B cell (primary cell): ENCODE data around the gene GEMIN5. TPM values are rescaled to one million over a fixed set of nuclear protein-coding genes. Genes with fewer than 3 reads are reported as not detected.
A peak's percentile ranks its signal among the peaks of the same experiment; 100 is the strongest.

ENCODE experiments used
- ATAC-seq: fragments of 200-7000 bp; cut with Tn5 transposase; one replicate; pipeline ENCODE4 v1.10.0; 2021; ENCODE audit warnings: low read depth, mild to moderate bottlenecking, moderate number of reproducible peaks, moderate library complexity
- CTCF ChIA-PET: fragments of 350-600 bp; sonication (Branson Sonifier 250); formaldehyde crosslinking; loops from one replicate; lab custom pipeline; 2021; ENCODE audit warnings: antibody characterized with exemption, inconsistent platforms; lab: Charles Lee
- POLR2A ChIA-PET: fragments of 350-600 bp; sonication (Branson Sonifier 250); formaldehyde crosslinking; loops from one replicate; lab custom pipeline; 2021; ENCODE audit warnings: antibody characterized with exemption; lab: Charles Lee
- DNase-seq: peaks from one replicate; pipeline ENCODE4 v3.0.0; 2013
- H2AFZ ChIP-seq: 2 replicates; pipeline ENCODE4 v1.6.1; 2012; ENCODE audit warnings: mild to moderate bottlenecking, low read depth, low read length; ENCODE audit not compliant: insufficient read depth, poor library complexity, severe bottlenecking
- H3K27ac ChIP-seq, 2 donors: 1 replicate in 1 of 2; 2 replicates in 1 of 2; pipeline ENCODE4 v1.5.1; 2012 to 2013; ENCODE audit warnings: low read length in 2 of 2, mild to moderate bottlenecking in 2 of 2, moderate library complexity in 1 of 2
- H3K27me3 ChIP-seq, 4 experiments: fragments of 200-600 bp in 1 of 4; sonication (generic) in 1 of 4; replicated peaks in 1 of 4; 1 replicate in 2 of 4; 2 replicates in 2 of 4; pipeline versions ENCODE4 v1.6.1 to v1.7.0; 2013 to 2016; ENCODE audit warnings: low read length in 3 of 4, mild to moderate bottlenecking in 2 of 4, mixed read lengths in 1 of 4, moderate library complexity in 1 of 4; ENCODE audit not compliant: insufficient read depth in 4 of 4, control insufficient read depth in 3 of 4; ENCODE audit errors: control extremely low read depth in 1 of 4
- H3K36me3 ChIP-seq, 2 experiments: replicated peaks in 1 of 2; 1 replicate in 1 of 2; 2 replicates in 1 of 2; pipeline versions ENCODE4 v1.6.1 to v1.7.1; 2013; ENCODE audit warnings: low read length in 1 of 2; ENCODE audit not compliant: insufficient read depth in 2 of 2, control insufficient read depth in 1 of 2; ENCODE audit errors: control extremely low read depth in 1 of 2, extremely low read depth in 1 of 2
- H3K4me1 ChIP-seq, 2 donors: fragments of 200-600 bp in 1 of 2; sonication (generic) in 1 of 2; 1 replicate in 1 of 2; 2 replicates in 1 of 2; pipeline versions ENCODE4 v1.5.1 to v1.6.1; 2013 to 2017; ENCODE audit warnings: low read length in 2 of 2; ENCODE audit not compliant: control insufficient read depth in 2 of 2, insufficient read depth in 2 of 2
- H3K4me2 ChIP-seq: replicated peaks from 2 replicates; pipeline ENCODE3; 2012; ENCODE audit warnings: mild to moderate bottlenecking, low read depth, low read length; ENCODE audit not compliant: poor library complexity, severe bottlenecking
- H3K4me3 ChIP-seq, 5 experiments: fragments of 200-600 bp in 1 of 5; sonication (generic) in 1 of 5; 1 replicate in 3 of 5; 2 replicates in 2 of 5; pipeline versions ENCODE4 v1.5.1 to v1.7.0; 2011 to 2016; ENCODE audit warnings: low read length in 4 of 5, mild to moderate bottlenecking in 4 of 5, low read depth in 2 of 5, control low read depth in 1 of 5, moderate library complexity in 1 of 5; ENCODE audit not compliant: insufficient read depth in 1 of 5; ENCODE audit errors: control extremely low read depth in 1 of 5, extremely low read depth in 1 of 5
- H3K79me2 ChIP-seq: fragments of 200-600 bp; sonication (generic); one replicate; pipeline ENCODE4 v1.6.0; 2016; ENCODE audit warnings: low read length; ENCODE audit not compliant: control insufficient read depth, insufficient read depth
- H3K9ac ChIP-seq: fragments of 200-600 bp; sonication (generic); 2 replicates; pipeline ENCODE4 v1.6.1; 2017; ENCODE audit warnings: mild to moderate bottlenecking, low read length, moderate library complexity
- H3K9me3 ChIP-seq, 3 donors: one replicate each; pipeline versions ENCODE4 v1.6.1 to v1.7.1; 2013; ENCODE audit warnings: low read length in 2 of 3; ENCODE audit not compliant: control insufficient read depth in 2 of 3, insufficient read depth in 1 of 3; ENCODE audit errors: control extremely low read depth in 1 of 3
- H4K20me1 ChIP-seq: 2 replicates; pipeline ENCODE4 v1.6.0; 2012; ENCODE audit warnings: mild to moderate bottlenecking, low read length; ENCODE audit not compliant: insufficient read depth, control insufficient read depth, poor library complexity, severe bottlenecking
- H3K27ac Mint-ChIP-seq: one replicate; pipeline ENCODE4 v1.8.0; 2021; ENCODE audit warnings: mixed read lengths
- H3K27me3 Mint-ChIP-seq: one replicate; pipeline ENCODE4 v1.8.0; 2021; ENCODE audit warnings: mixed read lengths
- H3K4me1 Mint-ChIP-seq: one replicate; pipeline ENCODE4 v1.8.0; 2021; ENCODE audit warnings: mixed read lengths
- H3K4me3 Mint-ChIP-seq: one replicate; pipeline ENCODE4 v1.8.0; 2021; ENCODE audit warnings: mixed read lengths
- H3K9me3 Mint-ChIP-seq: one replicate; pipeline ENCODE4 v1.8.0; 2022; ENCODE audit warnings: mixed read lengths; ENCODE audit not compliant: insufficient read depth
- EZH2 ChIP-seq: IDR thresholded peaks from 2 replicates; pipeline ENCODE4 v1.6.1; 2012; ENCODE audit warnings: borderline replicate concordance, low read depth, mild to moderate bottlenecking, moderate library complexity, low read length; ENCODE audit not compliant: insufficient read depth, poor library complexity, severe bottlenecking
- WGBS: methylation state at CpG from one replicate; pipeline ENCODE4 v1.1.5; 2013; ENCODE audit warnings: missing lambda C conversion rate; ENCODE audit not compliant: insufficient coverage; 5-methylcytosine and 5-hydroxymethylcytosine counted together
- intact Hi-C: fragments of 100-400 bp; cut with micrococcal nuclease; formaldehyde crosslinking; loops from one replicate; pipeline ENCODE4 v1.10.0; 2022
- polyA plus RNA-seq: library from polyadenylated mRNA; depleted of rRNA; stranded (reverse); fragments of >200 nt; gene quantifications from 2 replicates; pipeline ENCODE4 v1.2.3, GENCODE V29; 2012
- total RNA-seq, 2 donors: library from RNA; stranded (reverse); fragments of 120-200 nt in 1 of 2; gene quantifications; 1 replicate in 1 of 2; 2 replicates in 1 of 2; pipeline versions ENCODE4 v1.2.3 to v1.2.4, GENCODE V29; 2013 to 2022
- TF ChIP-seq, protein P1 (sequence below): fragments of 200-600 bp; IDR thresholded peaks from one replicate; pipeline ENCODE4 v1.8.0; 2022; ENCODE audit warnings: antibody characterized with exemption, mild to moderate bottlenecking

GEMIN5 gene
- total and polyA plus RNA-seq, 2 donors (not counting 1 experiment from before 2014, with no cell fraction given) = 3.6 to 15.5 TPM

DNA sequence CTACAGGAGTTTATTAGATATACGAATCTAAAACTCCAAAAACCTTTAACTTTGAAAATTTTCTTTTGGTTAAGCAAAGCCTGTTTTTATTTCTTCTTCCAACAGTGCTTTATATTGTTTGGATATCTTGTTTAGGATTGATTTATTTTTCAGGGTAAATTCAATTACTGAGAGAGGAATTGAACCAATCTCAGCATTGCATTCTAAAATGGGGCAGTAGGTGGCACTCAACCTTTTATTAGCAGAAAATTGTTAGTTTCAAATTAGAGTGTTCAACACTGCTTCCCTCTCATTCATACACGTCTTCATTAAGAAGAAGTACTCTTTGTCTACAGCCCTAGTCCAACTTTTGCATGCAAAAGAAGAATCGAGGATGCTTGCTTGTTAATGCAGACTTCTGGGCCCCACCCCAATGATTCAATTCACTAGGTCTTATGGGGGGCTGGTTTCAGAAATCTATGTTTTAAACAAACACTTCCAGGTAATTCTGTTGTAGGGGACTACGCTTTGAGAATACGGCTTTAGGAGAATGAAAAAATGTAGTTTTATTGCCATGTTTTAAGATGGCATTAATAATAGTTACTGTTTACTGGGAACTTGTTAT, 29.5 kb upstream of the GEMIN5 start:
- H3K27me3 Mint-ChIP-seq = no peaks in the 10 kb centered on the region
- Histone ChIP-seq H2AFZ (no peak overlapping the region), H3K27me3 (no peaks in the 10 kb centered on the region), H3K36me3 (peaks cover 0 to 32% of the 10 kb centered on the region in 2 experiments), H3K4me1 (no peaks in the 10 kb centered on the region), H3K4me3 (no peak overlapping the region), H3K9ac (no peak overlapping the region), H3K4me2 (no peak overlapping the region), H3K27ac (no peak overlapping the region), H3K9me3 (no peaks in the 10 kb centered on the region), H3K79me2 (peaks cover 7% of the 10 kb centered on the region), H4K20me1 (no peaks in the 10 kb centered on the region)
- ChIA-PET POLR2A (no interaction called here), CTCF (no interaction called here)
- no peaks in the 10 kb centered on the region for H3K9me3 Mint-ChIP-seq
- TF ChIP-seq, protein P1, sequence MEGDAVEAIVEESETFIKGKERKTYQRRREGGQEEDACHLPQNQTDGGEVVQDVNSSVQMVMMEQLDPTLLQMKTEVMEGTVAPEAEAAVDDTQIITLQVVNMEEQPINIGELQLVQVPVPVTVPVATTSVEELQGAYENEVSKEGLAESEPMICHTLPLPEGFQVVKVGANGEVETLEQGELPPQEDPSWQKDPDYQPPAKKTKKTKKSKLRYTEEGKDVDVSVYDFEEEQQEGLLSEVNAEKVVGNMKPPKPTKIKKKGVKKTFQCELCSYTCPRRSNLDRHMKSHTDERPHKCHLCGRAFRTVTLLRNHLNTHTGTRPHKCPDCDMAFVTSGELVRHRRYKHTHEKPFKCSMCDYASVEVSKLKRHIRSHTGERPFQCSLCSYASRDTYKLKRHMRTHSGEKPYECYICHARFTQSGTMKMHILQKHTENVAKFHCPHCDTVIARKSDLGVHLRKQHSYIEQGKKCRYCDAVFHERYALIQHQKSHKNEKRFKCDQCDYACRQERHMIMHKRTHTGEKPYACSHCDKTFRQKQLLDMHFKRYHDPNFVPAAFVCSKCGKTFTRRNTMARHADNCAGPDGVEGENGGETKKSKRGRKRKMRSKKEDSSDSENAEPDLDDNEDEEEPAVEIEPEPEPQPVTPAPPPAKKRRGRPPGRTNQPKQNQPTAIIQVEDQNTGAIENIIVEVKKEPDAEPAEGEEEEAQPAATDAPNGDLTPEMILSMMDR = peak; percentile 50
- no peak for TF ChIP-seq EZH2
- intact Hi-C loops = no loop called here
- ATAC-seq = no peak
- no peak for DNase-seq
- no peaks in the 10 kb centered on the region for H3K4me1 Mint-ChIP-seq
- 71% methylated on average over 1 of the region's 5 CpGs for whole genome bisulfite sequencing
- no peak overlapping the region for H3K27ac Mint-ChIP-seq
- H3K4me3 Mint-ChIP-seq = no peak overlapping the region

DNA sequence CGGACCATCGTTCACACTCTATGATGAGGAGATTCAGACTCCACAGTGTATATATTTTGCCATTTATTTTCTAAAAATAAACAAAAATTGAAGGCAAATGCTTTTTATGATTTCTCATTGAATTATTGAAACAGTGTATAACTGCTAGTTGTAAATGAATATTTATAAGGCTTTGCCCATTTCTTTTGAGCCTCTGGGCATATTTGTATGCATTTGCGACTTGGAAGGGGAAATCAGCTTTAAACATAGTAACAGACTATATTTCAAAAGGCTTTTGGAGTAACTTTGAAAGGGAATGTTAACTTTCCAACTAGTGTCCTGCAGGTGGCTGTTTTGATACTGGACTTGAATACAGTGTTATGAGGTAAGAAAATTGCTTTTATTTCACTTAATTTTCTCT, 28.9 kb upstream of the GEMIN5 start:
- no peak overlapping the region for H3K9ac ChIP-seq
- Mint-ChIP-seq H3K9me3 (no peaks in the 10 kb centered on the region), H3K27me3 (no peaks in the 10 kb centered on the region), H3K4me1 (no peaks in the 10 kb centered on the region), H3K27ac (no peak overlapping the region), H3K4me3 (no peak overlapping the region)
- no peak overlapping the region for H3K4me3 ChIP-seq
- no peaks in the 10 kb centered on the region for H3K9me3 ChIP-seq
- no peak overlapping the region for H3K27ac ChIP-seq
- no peaks in the 10 kb centered on the region for H3K27me3 ChIP-seq
- H3K4me2 ChIP-seq = no peak overlapping the region
- no peak for DNase-seq
- no peaks in the 10 kb centered on the region for H4K20me1 ChIP-seq
- no peak overlapping the region for H2AFZ ChIP-seq
- intact Hi-C loops = no loop called here
- no CpG with 5 or more reads among the region's 3 CpGs for WGBS
- ChIA-PET CTCF (no interaction called here), POLR2A (no interaction called here)
- TF ChIP-seq, protein P1 = no peak
- no peak for TF ChIP-seq EZH2
- no peak for ATAC-seq
- H3K4me1 ChIP-seq = no peaks in the 10 kb centered on the region
- peaks cover 7% of the 10 kb centered on the region for H3K79me2 ChIP-seq
- H3K36me3 ChIP-seq = peaks cover 0 to 39% of the 10 kb centered on the region in 2 experiments
